HL-60 (cell line): ENCODE results near the gene PCCB.

Experiments used
- GABPA ChIP-seq: IDR thresholded peaks from 2 replicates; pipeline ENCODE4 v1.6.1; 2012; ENCODE audit warnings: low read depth
- TF ChIP-seq, protein P1 (sequence below): IDR thresholded peaks from one replicate; pipeline ENCODE4 v1.5.1; 2011; ENCODE audit warnings: low read length, control low read depth, inconsistent platforms; ENCODE audit not compliant: insufficient read depth

DNA sequence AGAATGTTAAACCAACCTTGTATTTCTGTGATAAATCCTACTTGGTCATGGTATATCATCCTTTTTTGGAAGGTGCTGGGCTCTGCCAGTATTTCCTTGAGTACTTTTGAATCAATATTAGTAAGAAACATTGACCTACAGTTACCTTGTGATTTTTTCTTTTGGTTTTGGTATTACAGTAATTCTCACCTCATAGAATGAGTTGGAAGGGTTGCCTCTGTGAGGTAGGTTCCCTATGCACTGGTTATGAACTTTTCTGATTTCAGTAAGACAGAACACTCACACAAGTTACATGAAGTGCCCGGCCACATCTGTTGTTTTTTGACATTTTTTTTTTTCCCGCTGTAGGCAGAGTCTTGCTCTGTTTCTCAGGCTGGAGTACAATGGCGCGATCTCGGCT is 20.0 kb downstream of the PCCB start:
- TF ChIP-seq, protein P1, sequence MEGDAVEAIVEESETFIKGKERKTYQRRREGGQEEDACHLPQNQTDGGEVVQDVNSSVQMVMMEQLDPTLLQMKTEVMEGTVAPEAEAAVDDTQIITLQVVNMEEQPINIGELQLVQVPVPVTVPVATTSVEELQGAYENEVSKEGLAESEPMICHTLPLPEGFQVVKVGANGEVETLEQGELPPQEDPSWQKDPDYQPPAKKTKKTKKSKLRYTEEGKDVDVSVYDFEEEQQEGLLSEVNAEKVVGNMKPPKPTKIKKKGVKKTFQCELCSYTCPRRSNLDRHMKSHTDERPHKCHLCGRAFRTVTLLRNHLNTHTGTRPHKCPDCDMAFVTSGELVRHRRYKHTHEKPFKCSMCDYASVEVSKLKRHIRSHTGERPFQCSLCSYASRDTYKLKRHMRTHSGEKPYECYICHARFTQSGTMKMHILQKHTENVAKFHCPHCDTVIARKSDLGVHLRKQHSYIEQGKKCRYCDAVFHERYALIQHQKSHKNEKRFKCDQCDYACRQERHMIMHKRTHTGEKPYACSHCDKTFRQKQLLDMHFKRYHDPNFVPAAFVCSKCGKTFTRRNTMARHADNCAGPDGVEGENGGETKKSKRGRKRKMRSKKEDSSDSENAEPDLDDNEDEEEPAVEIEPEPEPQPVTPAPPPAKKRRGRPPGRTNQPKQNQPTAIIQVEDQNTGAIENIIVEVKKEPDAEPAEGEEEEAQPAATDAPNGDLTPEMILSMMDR, result no peak
- TF ChIP-seq GABPA, result no peak
